GM23338 (cell line): ENCODE data around the gene PLA2G1B. TPM values are rescaled to one million over a fixed set of nuclear protein-coding genes. Genes with fewer than 3 reads are reported as not detected.

Source experiments
- ATAC-seq: fragments of 200-7000 bp; cut with Tn5 transposase; 3 replicates; pipeline ENCODE4 v1.9.1; 2020
- DNase-seq: peaks from one replicate; pipeline ENCODE4 v3.0.0-alpha.2; 2015; ENCODE audit warnings: low spot score
- H2AFZ ChIP-seq: fragments of 200-600 bp; sonication (generic); 2 replicates; pipeline ENCODE4 v1.8.0; 2016; ENCODE audit warnings: antibody characterized with exemption, mild to moderate bottlenecking, moderate library complexity
- H3F3A ChIP-seq: fragments of 200-600 bp; sonication (generic); replicated peaks from 2 replicates; pipeline ENCODE4 v1.8.0; 2017; ENCODE audit warnings: antibody characterized with exemption, mixed run types, low read depth
- H3K27ac ChIP-seq: fragments of 200-600 bp; sonication (generic); 2 replicates; pipeline ENCODE4 v1.6.1; 2016; ENCODE audit warnings: low read depth
- H3K27me3 ChIP-seq: fragments of 200-600 bp; sonication (generic); 2 replicates; pipeline ENCODE4 v1.8.0; 2016; ENCODE audit warnings: mild to moderate bottlenecking, mixed run types, moderate library complexity; ENCODE audit not compliant: insufficient read depth
- H3K36me3 ChIP-seq: fragments of 200-600 bp; sonication (generic); 2 replicates; pipeline ENCODE4 v1.8.0; 2016; ENCODE audit warnings: mild to moderate bottlenecking; ENCODE audit not compliant: insufficient read depth
- H3K4me1 ChIP-seq: fragments of 200-600 bp; sonication (generic); 2 replicates; pipeline ENCODE4 v1.8.0; 2016; ENCODE audit warnings: mild to moderate bottlenecking, moderate library complexity; ENCODE audit not compliant: insufficient read depth
- H3K4me2 ChIP-seq: fragments of 200-600 bp; sonication (generic); 2 replicates; pipeline ENCODE4 v1.7.1; 2017; ENCODE audit warnings: mixed run types
- H3K4me3 ChIP-seq: fragments of 200-600 bp; sonication (generic); 2 replicates; pipeline ENCODE4 v1.6.1; 2016; ENCODE audit warnings: mixed run types
- H3K79me2 ChIP-seq: fragments of 200-600 bp; sonication (generic); replicated peaks from 2 replicates; pipeline ENCODE4 v1.8.0; 2017; ENCODE audit warnings: mild to moderate bottlenecking; ENCODE audit not compliant: insufficient read depth
- H3K9me2 ChIP-seq: fragments of 200-600 bp; sonication (generic); 2 replicates; pipeline ENCODE4 v1.8.0; 2017; ENCODE audit not compliant: insufficient read depth
- H4K20me1 ChIP-seq: fragments of 200-600 bp; sonication (generic); replicated peaks from 2 replicates; pipeline ENCODE4 v1.8.0; 2017; ENCODE audit warnings: mild to moderate bottlenecking; ENCODE audit not compliant: insufficient read depth
- H3K27ac Mint-ChIP-seq: 2 replicates; pipeline ENCODE4 v1.8.0; 2020; ENCODE audit warnings: inconsistent platforms, mild to moderate bottlenecking, moderate library complexity, mixed read lengths
- H3K27me3 Mint-ChIP-seq: 3 replicates; pipeline ENCODE4 v1.8.0; 2022; ENCODE audit warnings: low read depth, mild to moderate bottlenecking, moderate library complexity, mixed read lengths, inconsistent platforms; ENCODE audit not compliant: insufficient read depth, poor library complexity
- H3K36me3 Mint-ChIP-seq: 3 replicates; pipeline ENCODE4 v1.8.0; 2021; ENCODE audit warnings: low read depth, mild to moderate bottlenecking, inconsistent platforms, moderate library complexity, mixed read lengths
- H3K4me1 Mint-ChIP-seq: 3 replicates; pipeline ENCODE4 v1.8.0; 2020; ENCODE audit warnings: mild to moderate bottlenecking, inconsistent platforms, mixed read lengths
- H3K4me3 Mint-ChIP-seq: 3 replicates; pipeline ENCODE4 v1.8.0; 2021; ENCODE audit warnings: moderate library complexity, mild to moderate bottlenecking, inconsistent platforms, mixed read lengths
- H3K9me3 Mint-ChIP-seq: 3 replicates; pipeline ENCODE4 v1.8.0; 2020; ENCODE audit warnings: moderate library complexity, mild to moderate bottlenecking, inconsistent platforms, mixed read lengths
- CREB1 ChIP-seq: fragments of 250-450 bp; sonication (Bioruptor Pico); IDR thresholded peaks from 2 replicates; pipeline ENCODE4 v1.5.0; 2020; ENCODE audit warnings: low read depth, mild to moderate bottlenecking, moderate library complexity
- EZH2 ChIP-seq: fragments of 200-600 bp; sonication (generic); IDR thresholded peaks from one replicate; pipeline ENCODE4 v1.8.0; 2017; ENCODE audit warnings: antibody characterized with exemption, mild to moderate bottlenecking, low read depth; ENCODE audit not compliant: unreplicated experiment
- EZH2phosphoT487 ChIP-seq: fragments of 200-600 bp; sonication (generic); IDR thresholded peaks from one replicate; pipeline ENCODE4 v1.8.1; 2018; ENCODE audit warnings: antibody characterized with exemption; ENCODE audit not compliant: unreplicated experiment
- JUNB ChIP-seq: IDR thresholded peaks from one replicate; pipeline ENCODE4 v1.6.1; 2016; ENCODE audit warnings: antibody characterized with exemption; ENCODE audit not compliant: unreplicated experiment
- NANOG ChIP-seq: IDR thresholded peaks from 2 replicates; pipeline ENCODE4 v1.6.1; 2016; ENCODE audit warnings: antibody characterized with exemption, borderline replicate concordance
- POLR2AphosphoS5 ChIP-seq: IDR thresholded peaks from 2 replicates; pipeline ENCODE4 v1.6.1; 2016; ENCODE audit warnings: antibody characterized with exemption, low read depth
- STAT1 ChIP-seq: IDR thresholded peaks from one replicate; pipeline ENCODE4 v1.6.1; 2016; ENCODE audit warnings: antibody characterized with exemption; ENCODE audit not compliant: unreplicated experiment
- ZNF114 ChIP-seq: fragments of 250-450 bp; sonication (Bioruptor Pico); IDR thresholded peaks from 2 replicates; pipeline ENCODE4 v1.5.0; 2020; ENCODE audit warnings: mild to moderate bottlenecking, moderate library complexity
- ZNF331 ChIP-seq: fragments of 250-450 bp; sonication (Bioruptor Pico); IDR thresholded peaks from 2 replicates; pipeline ENCODE4 v1.5.0; 2020; ENCODE audit warnings: low read depth, mild to moderate bottlenecking, moderate library complexity
- long read RNA-seq: library from polyadenylated mRNA; unstranded; transcript quantifications from one replicate; pipeline ENCODE4 v2.0.0, GENCODE V29; 2020; ENCODE audit not compliant: unreplicated experiment
- polyA plus RNA-seq: library from polyadenylated mRNA; unstranded; fragments of >200 nt; fragmentation: Nextera tagmentation; extraction: Ambion mirVana; gene quantifications from 2 replicates; pipeline ENCODE4 v1.2.1, GENCODE V29; 2016
- total RNA-seq: library from RNA; depleted of rRNA; stranded (reverse); fragments of >200 nt; shearing (Covaris generic); gene quantifications from 2 replicates; pipeline ENCODE4 v1.2.3, GENCODE V29; 2014; rRNA removed
- TF ChIP-seq, protein P1 (sequence below), 2 experiments: fragments of 200-600 bp in 1 of 2; sonication (generic) in 1 of 2; conservative IDR thresholded peaks; 2 replicates each; pipeline versions ENCODE4 v1.5.1 to v1.6.1; 2016 to 2017; ENCODE audit warnings: antibody characterized with exemption in 2 of 2, low read depth in 2 of 2, mild to moderate bottlenecking in 2 of 2, moderate library complexity in 1 of 2
- TF ChIP-seq, protein P2 (sequence below): fragments of 250-450 bp; sonication (Bioruptor Pico); IDR thresholded peaks from 2 replicates; pipeline ENCODE4 v1.5.0; 2020; ENCODE audit warnings: mild to moderate bottlenecking, moderate library complexity
- TF ChIP-seq, protein P3 (sequence below): IDR thresholded peaks from one replicate; pipeline ENCODE4 v1.6.1; 2018; ENCODE audit warnings: antibody characterized with exemption; ENCODE audit not compliant: unreplicated experiment
- TF ChIP-seq, protein P4 (sequence below): IDR thresholded peaks from 2 replicates; pipeline ENCODE4 v1.6.1; 2016; ENCODE audit warnings: antibody characterized with exemption

Gene PLA2G1B
- not detected in 2 replicates for total RNA-seq
- polyA plus RNA-seq, result not detected in 2 replicates
- long read RNA-seq, result 0 reads

DNA sequence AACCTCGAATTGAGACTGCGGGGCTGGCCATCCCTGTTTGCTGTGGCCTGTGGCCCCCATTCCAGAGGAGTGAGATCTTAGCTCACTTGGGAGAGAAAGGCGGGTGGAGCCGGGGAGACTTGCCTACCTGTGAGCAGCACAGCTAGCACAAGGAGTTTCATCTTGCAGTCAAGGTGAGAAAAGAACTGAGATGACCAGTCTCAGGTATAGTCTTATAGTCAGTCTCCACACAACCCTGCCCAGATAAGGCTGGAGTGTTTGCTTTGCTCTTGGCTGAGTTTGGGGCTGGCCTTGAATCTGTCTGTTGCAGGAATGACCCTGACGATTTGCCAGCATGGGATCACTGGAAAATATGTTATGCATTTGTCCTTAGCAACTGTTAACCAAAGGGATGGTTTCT is at the start of gene PLA2G1B:
PLA2G1B (minus strand) TSS at position 187 of the 400 bp plus-strand sequence; CDS start at position 161, 26 bp downstream.
- peaks cover 15% of the 10 kb centered on the region for H3K27me3 Mint-ChIP-seq
- TF ChIP-seq, protein P1, sequence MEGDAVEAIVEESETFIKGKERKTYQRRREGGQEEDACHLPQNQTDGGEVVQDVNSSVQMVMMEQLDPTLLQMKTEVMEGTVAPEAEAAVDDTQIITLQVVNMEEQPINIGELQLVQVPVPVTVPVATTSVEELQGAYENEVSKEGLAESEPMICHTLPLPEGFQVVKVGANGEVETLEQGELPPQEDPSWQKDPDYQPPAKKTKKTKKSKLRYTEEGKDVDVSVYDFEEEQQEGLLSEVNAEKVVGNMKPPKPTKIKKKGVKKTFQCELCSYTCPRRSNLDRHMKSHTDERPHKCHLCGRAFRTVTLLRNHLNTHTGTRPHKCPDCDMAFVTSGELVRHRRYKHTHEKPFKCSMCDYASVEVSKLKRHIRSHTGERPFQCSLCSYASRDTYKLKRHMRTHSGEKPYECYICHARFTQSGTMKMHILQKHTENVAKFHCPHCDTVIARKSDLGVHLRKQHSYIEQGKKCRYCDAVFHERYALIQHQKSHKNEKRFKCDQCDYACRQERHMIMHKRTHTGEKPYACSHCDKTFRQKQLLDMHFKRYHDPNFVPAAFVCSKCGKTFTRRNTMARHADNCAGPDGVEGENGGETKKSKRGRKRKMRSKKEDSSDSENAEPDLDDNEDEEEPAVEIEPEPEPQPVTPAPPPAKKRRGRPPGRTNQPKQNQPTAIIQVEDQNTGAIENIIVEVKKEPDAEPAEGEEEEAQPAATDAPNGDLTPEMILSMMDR (conservative IDR thresholded peaks at IDR 0.05; ENCODE audit: low read depth in 2 of 2), result no peak
- TF ChIP-seq, protein P2, sequence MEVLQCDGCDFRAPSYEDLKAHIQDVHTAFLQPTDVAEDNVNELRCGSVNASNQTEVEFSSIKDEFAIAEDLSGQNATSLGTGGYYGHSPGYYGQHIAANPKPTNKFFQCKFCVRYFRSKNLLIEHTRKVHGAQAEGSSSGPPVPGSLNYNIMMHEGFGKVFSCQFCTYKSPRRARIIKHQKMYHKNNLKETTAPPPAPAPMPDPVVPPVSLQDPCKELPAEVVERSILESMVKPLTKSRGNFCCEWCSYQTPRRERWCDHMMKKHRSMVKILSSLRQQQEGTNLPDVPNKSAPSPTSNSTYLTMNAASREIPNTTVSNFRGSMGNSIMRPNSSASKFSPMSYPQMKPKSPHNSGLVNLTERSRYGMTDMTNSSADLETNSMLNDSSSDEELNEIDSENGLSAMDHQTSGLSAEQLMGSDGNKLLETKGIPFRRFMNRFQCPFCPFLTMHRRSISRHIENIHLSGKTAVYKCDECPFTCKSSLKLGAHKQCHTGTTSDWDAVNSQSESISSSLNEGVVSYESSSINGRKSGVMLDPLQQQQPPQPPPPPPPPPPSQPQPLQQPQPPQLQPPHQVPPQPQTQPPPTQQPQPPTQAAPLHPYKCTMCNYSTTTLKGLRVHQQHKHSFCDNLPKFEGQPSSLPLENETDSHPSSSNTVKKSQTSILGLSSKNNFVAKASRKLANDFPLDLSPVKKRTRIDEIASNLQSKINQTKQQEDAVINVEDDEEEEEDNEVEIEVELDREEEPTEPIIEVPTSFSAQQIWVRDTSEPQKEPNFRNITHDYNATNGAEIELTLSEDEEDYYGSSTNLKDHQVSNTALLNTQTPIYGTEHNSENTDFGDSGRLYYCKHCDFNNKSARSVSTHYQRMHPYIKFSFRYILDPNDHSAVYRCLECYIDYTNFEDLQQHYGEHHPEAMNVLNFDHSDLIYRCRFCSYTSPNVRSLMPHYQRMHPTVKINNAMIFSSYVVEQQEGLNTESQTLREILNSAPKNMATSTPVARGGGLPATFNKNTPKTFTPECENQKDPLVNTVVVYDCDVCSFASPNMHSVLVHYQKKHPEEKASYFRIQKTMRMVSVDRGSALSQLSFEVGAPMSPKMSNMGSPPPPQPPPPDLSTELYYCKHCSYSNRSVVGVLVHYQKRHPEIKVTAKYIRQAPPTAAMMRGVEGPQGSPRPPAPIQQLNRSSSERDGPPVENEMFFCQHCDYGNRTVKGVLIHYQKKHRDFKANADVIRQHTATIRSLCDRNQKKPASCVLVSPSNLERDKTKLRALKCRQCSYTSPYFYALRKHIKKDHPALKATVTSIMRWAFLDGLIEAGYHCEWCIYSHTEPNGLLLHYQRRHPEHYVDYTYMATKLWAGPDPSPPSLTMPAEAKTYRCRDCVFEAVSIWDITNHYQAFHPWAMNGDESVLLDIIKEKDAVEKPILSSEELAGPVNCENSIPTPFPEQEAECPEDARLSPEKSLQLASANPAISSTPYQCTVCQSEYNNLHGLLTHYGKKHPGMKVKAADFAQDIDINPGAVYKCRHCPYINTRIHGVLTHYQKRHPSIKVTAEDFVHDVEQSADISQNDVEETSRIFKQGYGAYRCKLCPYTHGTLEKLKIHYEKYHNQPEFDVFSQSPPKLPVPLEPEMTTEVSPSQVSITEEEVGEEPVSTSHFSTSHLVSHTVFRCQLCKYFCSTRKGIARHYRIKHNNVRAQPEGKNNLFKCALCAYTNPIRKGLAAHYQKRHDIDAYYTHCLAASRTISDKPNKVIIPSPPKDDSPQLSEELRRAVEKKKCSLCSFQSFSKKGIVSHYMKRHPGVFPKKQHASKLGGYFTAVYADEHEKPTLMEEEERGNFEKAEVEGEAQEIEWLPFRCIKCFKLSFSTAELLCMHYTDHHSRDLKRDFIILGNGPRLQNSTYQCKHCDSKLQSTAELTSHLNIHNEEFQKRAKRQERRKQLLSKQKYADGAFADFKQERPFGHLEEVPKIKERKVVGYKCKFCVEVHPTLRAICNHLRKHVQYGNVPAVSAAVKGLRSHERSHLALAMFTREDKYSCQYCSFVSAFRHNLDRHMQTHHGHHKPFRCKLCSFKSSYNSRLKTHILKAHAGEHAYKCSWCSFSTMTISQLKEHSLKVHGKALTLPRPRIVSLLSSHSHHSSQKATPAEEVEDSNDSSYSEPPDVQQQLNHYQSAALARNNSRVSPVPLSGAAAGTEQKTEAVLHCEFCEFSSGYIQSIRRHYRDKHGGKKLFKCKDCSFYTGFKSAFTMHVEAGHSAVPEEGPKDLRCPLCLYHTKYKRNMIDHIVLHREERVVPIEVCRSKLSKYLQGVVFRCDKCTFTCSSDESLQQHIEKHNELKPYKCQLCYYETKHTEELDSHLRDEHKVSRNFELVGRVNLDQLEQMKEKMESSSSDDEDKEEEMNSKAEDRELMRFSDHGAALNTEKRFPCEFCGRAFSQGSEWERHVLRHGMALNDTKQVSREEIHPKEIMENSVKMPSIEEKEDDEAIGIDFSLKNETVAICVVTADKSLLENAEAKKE (CRISPR knock-in tag), result no peak
- TF ChIP-seq STAT1, result no peak
- no peak for TF ChIP-seq CREB1
- TF ChIP-seq, protein P3, sequence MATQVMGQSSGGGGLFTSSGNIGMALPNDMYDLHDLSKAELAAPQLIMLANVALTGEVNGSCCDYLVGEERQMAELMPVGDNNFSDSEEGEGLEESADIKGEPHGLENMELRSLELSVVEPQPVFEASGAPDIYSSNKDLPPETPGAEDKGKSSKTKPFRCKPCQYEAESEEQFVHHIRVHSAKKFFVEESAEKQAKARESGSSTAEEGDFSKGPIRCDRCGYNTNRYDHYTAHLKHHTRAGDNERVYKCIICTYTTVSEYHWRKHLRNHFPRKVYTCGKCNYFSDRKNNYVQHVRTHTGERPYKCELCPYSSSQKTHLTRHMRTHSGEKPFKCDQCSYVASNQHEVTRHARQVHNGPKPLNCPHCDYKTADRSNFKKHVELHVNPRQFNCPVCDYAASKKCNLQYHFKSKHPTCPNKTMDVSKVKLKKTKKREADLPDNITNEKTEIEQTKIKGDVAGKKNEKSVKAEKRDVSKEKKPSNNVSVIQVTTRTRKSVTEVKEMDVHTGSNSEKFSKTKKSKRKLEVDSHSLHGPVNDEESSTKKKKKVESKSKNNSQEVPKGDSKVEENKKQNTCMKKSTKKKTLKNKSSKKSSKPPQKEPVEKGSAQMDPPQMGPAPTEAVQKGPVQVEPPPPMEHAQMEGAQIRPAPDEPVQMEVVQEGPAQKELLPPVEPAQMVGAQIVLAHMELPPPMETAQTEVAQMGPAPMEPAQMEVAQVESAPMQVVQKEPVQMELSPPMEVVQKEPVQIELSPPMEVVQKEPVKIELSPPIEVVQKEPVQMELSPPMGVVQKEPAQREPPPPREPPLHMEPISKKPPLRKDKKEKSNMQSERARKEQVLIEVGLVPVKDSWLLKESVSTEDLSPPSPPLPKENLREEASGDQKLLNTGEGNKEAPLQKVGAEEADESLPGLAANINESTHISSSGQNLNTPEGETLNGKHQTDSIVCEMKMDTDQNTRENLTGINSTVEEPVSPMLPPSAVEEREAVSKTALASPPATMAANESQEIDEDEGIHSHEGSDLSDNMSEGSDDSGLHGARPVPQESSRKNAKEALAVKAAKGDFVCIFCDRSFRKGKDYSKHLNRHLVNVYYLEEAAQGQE, result no peak
- TF ChIP-seq ZNF331 (CRISPR knock-in tag), result no peak
- no peak for TF ChIP-seq EZH2
- no peak for TF ChIP-seq POLR2AphosphoS5
- TF ChIP-seq, protein P4, sequence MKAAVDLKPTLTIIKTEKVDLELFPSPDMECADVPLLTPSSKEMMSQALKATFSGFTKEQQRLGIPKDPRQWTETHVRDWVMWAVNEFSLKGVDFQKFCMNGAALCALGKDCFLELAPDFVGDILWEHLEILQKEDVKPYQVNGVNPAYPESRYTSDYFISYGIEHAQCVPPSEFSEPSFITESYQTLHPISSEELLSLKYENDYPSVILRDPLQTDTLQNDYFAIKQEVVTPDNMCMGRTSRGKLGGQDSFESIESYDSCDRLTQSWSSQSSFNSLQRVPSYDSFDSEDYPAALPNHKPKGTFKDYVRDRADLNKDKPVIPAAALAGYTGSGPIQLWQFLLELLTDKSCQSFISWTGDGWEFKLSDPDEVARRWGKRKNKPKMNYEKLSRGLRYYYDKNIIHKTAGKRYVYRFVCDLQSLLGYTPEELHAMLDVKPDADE, result no peak
- TF ChIP-seq NANOG, result no peak
- TF ChIP-seq JUNB, result no peak
- TF ChIP-seq EZH2phosphoT487, result no peak
- TF ChIP-seq ZNF114 (CRISPR knock-in tag), result no peak

More for the DNA sequence above, at the start of gene PLA2G1B:
- DNase-seq (no peak), ATAC-seq (no peak)
- Histone ChIP-seq H3K79me2 (no peaks in the 10 kb centered on the region), H3K27me3 (no peaks in the 10 kb centered on the region), H3K36me3 (no peaks in the 10 kb centered on the region), H3K27ac (no peak within 1 kb of the TSS), H3K9me2 (no peaks in the 10 kb centered on the region), H2AFZ (no peak within 1 kb of the TSS; the same call in 1 of the 2 replicates), H3K4me3 (no peak within 1 kb of the TSS), H3K4me2 (no peak within 1 kb of the TSS), H3F3A (no peaks in the 10 kb centered on the region), H3K4me1 (no peaks in the 10 kb centered on the region), H4K20me1 (no peaks in the 10 kb centered on the region)
- Mint-ChIP-seq H3K36me3 (no peaks in the 10 kb centered on the region), H3K9me3 (no peaks in the 10 kb centered on the region), H3K4me3 (no peak within 1 kb of the TSS), H3K4me1 (peaks cover 4% of the 10 kb centered on the region; the same call in 2 of the 3 replicates), H3K27ac (no peak within 1 kb of the TSS)
